SK-N-DZ (cell line): ENCODE measurements around the gene MBD6.
A peak's percentile ranks its signal among the peaks of the same experiment; 100 is the strongest.
"Not testable (repeated sequence)": the region's sequence is repeated elsewhere in the genome, so short reads cannot be mapped to it uniquely, and the experiment has no call there.

ENCODE experiments used
- DNase-seq: peaks from one replicate; pipeline ENCODE4 v3.0.0-alpha.2; 2015; ENCODE audit warnings: low spot score

MBD6 gene

DNA sequence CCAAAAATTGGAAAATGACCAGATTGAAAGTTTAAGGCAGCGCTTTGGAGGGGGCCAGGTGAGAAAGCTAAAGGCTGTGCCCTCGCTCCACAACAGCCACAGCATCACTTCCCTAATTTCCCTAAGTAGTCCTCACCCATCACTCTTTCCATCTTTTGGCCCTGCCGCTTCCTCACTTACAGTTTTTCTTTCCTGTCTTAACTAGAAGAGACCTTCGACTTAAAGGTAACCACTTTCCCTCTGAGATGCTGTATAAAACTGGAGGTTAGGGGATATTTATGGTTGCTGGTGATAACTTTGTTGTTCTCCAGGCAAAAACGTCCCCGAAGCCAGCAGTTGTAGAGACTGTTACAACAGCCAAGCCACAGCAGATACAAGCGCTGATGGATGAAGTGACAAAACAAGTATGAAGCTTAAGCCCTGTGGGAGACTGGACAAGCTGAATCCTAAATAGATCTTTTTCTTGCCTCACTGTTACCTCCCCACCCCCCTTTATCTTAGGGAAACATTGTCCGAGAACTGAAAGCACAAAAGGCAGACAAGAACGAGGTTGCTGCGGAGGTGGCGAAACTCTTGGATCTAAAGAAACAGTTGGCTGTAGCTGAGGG, 6.6 kb upstream of the MBD6 start:
- no peak for DNase-seq

DNA sequence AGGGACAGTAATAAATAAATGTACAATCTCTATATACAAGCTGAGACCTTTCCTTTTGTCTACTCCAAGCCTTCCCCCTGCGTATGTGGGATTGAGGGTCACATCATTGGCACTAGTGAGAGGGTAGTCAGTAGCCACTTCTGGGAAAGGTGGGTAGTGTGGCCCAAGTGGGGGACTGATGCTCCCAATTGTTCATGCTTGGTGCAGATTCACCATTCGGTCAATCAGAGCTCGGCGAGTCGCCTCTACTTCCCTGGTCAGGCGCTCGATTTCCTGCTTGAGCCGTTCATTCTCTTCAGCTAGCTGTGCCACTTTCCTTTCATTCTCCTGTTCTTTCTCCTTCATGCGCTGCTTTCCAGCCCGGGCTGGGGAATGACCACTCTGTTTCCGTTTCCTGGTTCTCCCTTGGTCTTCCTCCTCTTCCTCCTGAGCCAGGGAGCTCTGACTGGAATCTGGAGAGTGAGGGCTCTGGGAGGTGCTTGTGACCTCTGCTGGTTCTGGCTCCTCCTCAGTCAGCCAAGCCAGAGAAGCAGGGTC, 5.9 kb upstream of the MBD6 start:
- DNase-seq: no peak

DNA sequence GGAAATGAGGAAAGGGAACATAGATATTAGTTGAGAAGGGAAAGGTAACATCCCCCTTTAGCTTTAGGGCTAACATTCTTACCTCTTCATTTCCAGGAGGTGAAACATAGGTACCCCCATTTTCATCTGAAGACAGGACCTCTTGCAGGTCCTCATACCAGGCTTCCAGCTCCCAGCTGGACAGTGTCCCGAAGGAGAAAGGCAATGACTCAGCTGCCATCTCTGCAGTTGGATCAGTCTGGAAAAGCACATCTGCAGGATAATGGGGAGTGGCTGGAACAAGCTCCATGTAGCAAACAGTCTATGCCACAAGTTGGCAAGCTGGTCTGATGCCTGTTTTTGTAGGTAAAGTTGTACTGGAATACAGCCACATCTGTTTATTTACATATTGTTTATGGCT, 5.4 kb upstream of the MBD6 start:
- no peak for DNase-seq

- not testable (repeated sequence) for DNase-seq
Measured at GRCh38 chr12:57517718-57518117, 4.9 kb upstream of the MBD6 start.

DNA sequence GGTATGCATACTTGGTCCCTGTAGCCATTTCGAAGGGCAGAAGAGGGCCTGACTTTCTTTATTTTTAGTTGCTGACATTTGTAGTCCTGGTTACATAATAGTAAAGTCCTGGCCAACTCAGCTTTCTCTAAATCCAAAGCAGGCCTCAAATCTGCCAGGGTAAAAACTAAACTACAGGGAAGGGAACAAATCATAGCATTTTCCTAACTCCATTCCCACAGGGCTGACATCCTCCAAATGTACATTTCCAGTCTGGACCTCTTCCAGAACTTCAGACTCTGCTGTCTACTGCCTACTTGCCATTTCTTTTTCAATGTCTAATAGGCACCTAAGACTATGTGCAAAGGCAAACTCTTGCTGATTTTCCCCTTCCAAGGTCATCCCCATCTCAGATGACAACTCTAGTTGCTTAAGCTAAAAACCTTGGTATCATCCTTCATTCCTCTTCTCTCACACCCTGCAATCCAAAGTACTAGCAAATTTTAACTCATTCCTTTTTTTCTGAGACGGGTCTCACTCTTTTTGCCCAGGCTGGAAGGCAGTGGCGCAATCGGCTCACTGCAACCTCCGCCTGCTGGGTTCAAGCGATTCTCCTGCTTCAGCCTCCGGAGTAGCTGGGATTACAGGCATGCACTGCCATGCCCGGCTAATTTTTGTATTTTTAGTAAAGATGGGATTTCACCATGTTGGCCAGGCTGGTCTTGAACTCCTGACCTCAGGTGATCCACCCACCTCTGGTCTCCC, 4.3 kb upstream of the MBD6 start:
- DNase-seq: no peak

DNA sequence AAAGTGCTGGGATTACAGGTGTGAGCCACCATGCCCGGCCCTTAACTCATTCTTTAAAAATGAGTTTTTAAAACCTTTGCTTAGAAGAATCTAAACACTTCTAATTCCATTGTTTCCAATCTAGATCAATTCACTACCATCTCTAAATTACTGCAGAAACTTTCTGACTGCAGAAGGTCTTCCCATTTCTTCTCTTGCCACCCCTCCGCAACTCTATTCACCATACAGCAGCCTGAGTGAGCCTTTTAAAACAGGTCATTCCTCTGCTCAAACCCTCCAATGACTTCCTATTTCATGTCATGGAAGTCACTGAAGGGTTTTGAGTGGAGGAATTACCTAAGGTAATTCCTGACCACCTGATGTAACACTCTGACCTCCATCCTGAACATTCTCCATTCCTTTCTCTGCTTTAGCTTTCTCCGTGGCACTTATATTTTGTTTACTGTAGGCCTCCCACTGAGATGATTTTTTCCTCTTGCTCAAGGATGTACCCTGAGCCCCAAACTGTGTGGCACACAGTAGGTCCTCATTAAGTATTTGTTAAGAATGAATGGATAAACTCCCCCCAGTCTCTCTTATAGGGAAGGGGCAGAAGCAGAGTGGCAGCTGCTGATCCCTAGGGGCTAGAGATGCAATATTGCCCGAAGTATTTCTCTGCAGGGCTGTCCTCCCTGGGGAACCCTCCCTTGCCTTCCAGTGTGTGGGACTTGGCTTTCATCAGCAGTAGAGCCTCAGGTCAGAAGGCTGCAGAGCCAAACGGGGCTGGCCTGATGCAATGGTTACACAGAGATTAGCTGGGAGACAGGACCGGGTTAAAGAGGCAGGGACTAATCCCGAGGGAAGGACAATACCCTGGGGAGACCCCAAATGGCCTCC, 3.5 kb upstream of the MBD6 start:
- DNase-seq: no peak

DNA sequence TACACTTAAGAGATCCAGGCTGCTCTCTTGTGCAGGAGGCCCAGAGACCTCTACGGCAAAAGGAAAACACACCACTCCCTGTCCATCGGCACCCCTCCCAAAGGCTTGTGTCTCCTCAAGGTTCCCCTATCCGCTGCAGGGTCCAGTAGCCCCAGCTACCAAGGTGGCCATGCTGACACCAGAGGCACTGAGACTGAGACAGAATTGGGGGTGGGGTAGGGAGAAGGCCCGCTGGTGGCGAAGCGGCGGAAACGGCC, 2.9 kb upstream of the MBD6 start:
- DNase-seq: peak; percentile 62

GRCh38 chr12:57520053-57520818, 2.4 kb upstream of the MBD6 start, which contains the start of gene DDIT3:
Gene DDIT3, minus strand, starts transcription at chr12:57520514. Its CDS starts 3,108 bp downstream, at chr12:57517406.
- peak; percentile 99 for DNase-seq

DNA sequence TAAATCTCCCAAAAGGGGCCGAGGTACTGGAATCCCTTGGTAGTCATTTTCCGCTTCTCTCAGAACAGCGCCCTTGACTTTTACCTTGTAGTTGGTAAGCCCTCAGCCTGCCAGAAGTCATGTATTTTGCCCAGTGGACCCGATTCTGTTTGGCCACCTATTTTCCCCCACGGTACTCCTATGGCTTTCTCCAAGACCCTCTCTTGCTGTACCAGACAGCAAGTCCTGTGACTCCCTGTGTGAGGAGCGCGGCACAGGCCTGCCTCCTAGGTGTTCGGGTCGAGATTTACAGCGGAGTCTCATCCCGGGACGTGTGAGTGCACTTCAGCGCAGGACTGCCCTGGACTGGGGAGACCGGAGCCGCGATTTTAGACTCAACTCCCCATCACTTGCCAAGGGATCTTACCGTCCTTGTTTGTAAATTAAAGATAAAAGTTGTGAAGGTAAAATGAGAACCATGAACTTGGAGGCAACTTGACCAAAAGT, 1.1 kb upstream of the MBD6 start:
- DNase-seq: peak; percentile 81

- DNase-seq: peak; percentile 62
Measured at GRCh38 chr12:57522887-57523705, 472 bp downstream of the MBD6 start.

DNA sequence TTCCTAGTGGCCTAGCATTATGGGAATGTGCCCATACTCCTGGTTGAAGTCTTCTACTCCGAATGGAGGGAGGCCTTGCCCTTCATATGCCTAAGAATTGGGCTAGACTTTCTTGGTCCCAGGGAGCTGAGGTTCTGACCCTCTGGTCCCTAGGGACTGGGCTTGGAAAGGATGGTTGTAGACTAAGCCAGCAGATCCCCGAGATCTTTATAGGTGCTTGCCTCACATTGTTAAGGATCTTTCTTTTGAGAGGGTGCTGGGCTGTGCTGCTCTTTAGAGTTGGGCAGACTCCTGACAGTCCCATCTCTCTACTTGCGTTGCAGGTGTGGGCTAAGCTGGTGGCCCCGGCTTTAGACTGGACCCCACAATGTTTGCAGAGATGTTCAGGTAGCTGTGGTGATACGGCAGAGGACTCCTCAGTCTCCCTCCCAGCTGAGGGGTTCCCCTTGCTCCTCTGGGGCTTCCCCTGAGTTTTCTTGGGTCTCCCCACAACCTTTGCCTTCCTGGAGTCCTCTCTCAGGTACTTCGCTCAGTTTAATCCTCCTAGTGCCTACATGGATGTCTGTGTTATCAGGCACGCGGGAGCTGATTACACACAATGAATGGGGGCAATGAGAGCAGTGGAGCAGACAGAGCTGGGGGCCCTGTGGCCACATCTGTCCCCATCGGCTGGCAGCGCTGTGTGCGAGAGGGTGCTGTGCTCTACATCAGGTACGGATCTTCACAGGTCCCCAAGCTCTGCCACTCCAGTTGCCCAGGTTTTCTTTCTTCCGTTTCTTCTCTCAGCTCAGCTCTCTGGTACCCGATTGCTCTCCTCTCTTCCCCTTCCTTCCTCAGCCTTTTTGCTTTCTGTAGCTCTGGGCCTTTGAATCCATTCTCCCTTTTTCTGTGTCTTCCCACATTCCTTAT, 1.3 kb downstream of the MBD6 start:
- DNase-seq: no peak

- DNase-seq: peak; percentile 48
Measured at GRCh38 chr12:57524814-57525614, 2.4 kb downstream of the MBD6 start.

GRCh38 chr12:57525615-57526383, 3.2 kb downstream of the MBD6 start:
- no peak for DNase-seq

- DNase-seq: no peak
Measured at GRCh38 chr12:57526477-57527126, 4.0 kb downstream of the MBD6 start.

DNA sequence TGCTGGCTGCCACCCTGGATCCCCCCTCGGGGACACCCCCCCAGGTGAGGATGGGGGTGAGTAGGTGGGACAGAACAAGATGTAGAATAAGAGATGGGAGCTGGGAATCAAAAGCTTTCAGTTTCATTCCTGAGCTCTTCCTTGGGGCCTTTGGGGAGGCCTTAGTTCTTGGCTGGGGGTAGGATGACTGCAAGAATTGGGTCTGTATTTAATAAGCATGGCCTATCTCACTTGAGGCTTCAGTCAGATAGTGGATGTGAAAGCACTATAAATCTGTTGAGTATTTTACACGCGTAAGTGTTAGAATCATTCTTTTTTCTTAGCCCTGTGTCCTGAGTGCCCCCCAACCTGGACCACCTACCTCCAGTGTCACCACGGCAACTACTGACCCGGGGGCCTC, 4.6 kb downstream of the MBD6 start:
- DNase-seq: no peak

DNA sequence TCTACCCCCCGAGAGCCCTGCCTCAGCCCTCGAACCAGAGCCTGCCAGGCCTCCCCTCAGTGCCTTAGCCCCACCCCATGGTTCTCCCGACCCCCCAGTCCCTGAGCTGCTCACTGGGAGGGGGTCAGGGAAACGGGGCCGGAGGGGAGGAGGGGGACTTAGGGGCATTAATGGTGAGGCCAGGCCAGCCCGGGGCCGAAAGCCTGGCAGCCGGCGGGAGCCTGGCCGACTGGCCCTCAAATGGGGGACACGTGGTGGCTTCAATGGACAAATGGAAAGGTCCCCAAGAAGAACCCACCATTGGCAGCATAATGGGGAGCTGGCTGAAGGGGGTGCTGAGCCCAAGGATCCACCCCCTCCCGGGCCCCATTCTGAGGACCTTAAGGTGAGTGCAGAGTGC, 5.6 kb downstream of the MBD6 start:
- no peak for DNase-seq

DNA sequence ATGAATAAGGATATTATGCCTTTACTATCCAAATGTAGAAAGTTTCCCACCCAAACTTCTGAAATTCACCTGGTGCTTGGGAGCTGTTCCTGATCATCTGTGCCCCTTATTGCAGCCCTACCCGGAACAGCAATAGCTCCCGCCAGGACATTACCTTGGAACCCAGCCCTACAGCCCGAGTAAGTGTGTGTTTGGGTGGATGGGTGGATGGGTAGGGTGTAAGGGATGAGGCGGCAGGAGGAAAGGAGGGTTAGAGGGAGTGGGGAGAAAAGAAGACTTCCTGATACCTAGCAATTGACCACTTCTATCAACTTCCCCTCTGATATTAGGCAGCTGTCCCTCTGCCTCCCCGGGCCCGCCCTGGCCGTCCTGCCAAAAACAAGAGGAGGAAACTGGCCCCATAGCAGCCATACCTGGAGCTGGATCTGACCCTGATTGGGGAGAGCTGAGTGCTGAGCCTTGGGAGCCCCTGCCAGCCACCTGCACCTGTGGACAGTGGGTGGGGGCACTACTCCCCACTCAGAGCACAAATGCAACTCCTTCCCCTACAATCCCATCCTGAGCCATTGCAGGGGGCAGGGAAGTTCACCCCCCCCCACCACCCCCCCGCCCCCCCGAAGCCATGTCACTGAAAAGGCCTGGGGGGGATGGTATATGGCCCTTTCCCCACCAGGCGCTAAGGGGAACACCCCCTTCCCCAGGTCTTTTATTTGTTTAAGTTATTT, 6.4 kb downstream of the MBD6 start:
- DNase-seq: no peak
